ENCODE results near the gene WSCD2. TPM values are rescaled to one million over a fixed set of nuclear protein-coding genes. Genes with fewer than 3 reads are reported as not detected.

WSCD2 gene
- total and polyA plus RNA-seq, 2 of the 4 experiments (the other 2 are of a cell fraction), result not detected

DNA sequence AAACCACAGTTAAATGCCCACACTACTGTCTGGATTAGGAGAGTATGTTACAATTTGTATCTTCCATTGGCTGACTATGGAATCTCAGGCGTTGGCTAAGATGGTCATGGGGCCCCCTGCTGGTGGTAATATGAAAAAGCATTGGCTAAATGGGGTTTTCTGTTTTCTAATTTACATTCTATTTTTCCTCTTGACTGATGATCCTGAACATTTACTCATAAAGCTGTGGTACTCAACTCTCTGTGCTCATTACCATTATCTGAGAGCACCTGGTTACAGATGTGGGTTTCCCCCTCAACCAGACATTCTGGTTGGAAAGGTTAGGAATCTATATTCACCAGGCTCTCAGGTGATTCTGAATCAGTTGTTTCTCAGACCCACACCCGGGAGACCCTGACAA is 64.8 kb downstream of the WSCD2 start:
- Histone ChIP-seq H3K9me1 (ENCODE audit: insufficient read depth, low read length) (no peaks in the 10 kb centered on the region), H2BK5ac (ENCODE audit: low read depth, low read length, poor library complexity, severe bottlenecking) (no peak overlapping the region), H2AK5ac (ENCODE audit: low read depth, low read length) (no peak overlapping the region), H3K27me3 (ENCODE audit: control insufficient read depth, insufficient read depth, low read length) (no peaks in the 10 kb centered on the region), H2BK120ac (ENCODE audit: low read depth, low read length) (no peak overlapping the region), H4K91ac (ENCODE audit: insufficient read depth, low read depth, low read length) (no peak overlapping the region), H2BK20ac (ENCODE audit: low read depth, low read length) (no peak overlapping the region), H4K20me1 (ENCODE audit: insufficient read depth, low read length) (no peaks in the 10 kb centered on the region), H3K9ac (ENCODE audit: low read depth, low read length) (no peak overlapping the region), H2AK9ac (replicated peaks; ENCODE audit: low read depth, low read length, poor library complexity) (no peak overlapping the region), H3K4me1 (ENCODE audit: control insufficient read depth, insufficient read depth, low read length) (no peaks in the 10 kb centered on the region), H3K14ac (replicated peaks; ENCODE audit: low read depth, low read length) (no peak overlapping the region), H3K27ac (ENCODE audit: insufficient read depth, low read length) (no peak overlapping the region), H2AFZ (replicated peaks; ENCODE audit: low read length, poor library complexity) (no peak overlapping the region), H3K4me2 (ENCODE audit: low read depth, low read length) (no peak overlapping the region), H3K4me3 (ENCODE audit: insufficient read depth, low read depth, low read length) (no peak overlapping the region), H4K5ac (ENCODE audit: low read depth, low read length) (no peak overlapping the region), H3K18ac (ENCODE audit: low read depth, low read length) (no peak overlapping the region), H4K8ac (ENCODE audit: low read depth in 2 of 2, low read length in 2 of 2) (no peak overlapping the region), H3K23ac (ENCODE audit: low read depth, low read length) (no peak overlapping the region), H3K9me3 (ENCODE audit: control insufficient read depth, insufficient read depth, low read length) (no peaks in the 10 kb centered on the region), H3K36me3 (ENCODE audit: control insufficient read depth, insufficient read depth, low read length) (no peaks in the 10 kb centered on the region), H3K56ac (ENCODE audit: extremely low read depth, insufficient read depth, low read length) (no peak overlapping the region), H2BK15ac (ENCODE audit: low read depth, low read length) (no peak overlapping the region), H3K79me1 (ENCODE audit: low read depth in 1 of 2, low read length in 2 of 2) (no peaks in the 10 kb centered on the region), H3K4ac (ENCODE audit: low read depth, low read length) (no peak overlapping the region)
- no TSS peak for BruUV-seq (replicated peaks)
- ATAC-seq (ENCODE audit: low read depth), result no peak
- WGBS, 2 experiments (ENCODE audit: extremely low coverage in 2 of 2, insufficient read length in 1 of 2), result no CpG with 5 or more reads among the region's 2 CpGs
- CTCF ChIA-PET, result no interaction called here
- intact Hi-C loops (cut with micrococcal nuclease), result loop anchor here (2.0 kb wide), 1 partner anchor 517 kb away; no protein-coding TSS in a partner anchor
- in situ Hi-C loops (cut with MboI; ENCODE audit: low sequenced_read_pairs), result no loop called here
- DNase-seq, result peak; percentile 3
- dilution Hi-C loops (cut with HindIII; ENCODE audit: low sequenced_read_pairs, unreplicated experiment), result no loop called here
- POLR2A ChIA-PET (ENCODE audit: unreplicated experiment), result no interaction called here
- TF ChIP-seq CHD1 (IDR thresholded peaks at IDR 0.05; ENCODE audit: low read depth, low read length) (no peak), SMC3 (IDR thresholded peaks at IDR 0.05; ENCODE audit: low read depth, low read length) (peak; percentile 34; the same call in 1 of the 2 replicates), NFE2L2 (IDR thresholded peaks at IDR 0.05; ENCODE audit: low read depth, low read length) (no peak), RAD21 (IDR thresholded peaks at IDR 0.05; ENCODE audit: low read length) (peak; percentile 40)
- TF ChIP-seq, protein P1, sequence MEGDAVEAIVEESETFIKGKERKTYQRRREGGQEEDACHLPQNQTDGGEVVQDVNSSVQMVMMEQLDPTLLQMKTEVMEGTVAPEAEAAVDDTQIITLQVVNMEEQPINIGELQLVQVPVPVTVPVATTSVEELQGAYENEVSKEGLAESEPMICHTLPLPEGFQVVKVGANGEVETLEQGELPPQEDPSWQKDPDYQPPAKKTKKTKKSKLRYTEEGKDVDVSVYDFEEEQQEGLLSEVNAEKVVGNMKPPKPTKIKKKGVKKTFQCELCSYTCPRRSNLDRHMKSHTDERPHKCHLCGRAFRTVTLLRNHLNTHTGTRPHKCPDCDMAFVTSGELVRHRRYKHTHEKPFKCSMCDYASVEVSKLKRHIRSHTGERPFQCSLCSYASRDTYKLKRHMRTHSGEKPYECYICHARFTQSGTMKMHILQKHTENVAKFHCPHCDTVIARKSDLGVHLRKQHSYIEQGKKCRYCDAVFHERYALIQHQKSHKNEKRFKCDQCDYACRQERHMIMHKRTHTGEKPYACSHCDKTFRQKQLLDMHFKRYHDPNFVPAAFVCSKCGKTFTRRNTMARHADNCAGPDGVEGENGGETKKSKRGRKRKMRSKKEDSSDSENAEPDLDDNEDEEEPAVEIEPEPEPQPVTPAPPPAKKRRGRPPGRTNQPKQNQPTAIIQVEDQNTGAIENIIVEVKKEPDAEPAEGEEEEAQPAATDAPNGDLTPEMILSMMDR (conservative IDR thresholded peaks at IDR 0.05; ENCODE audit: low read depth, low read length), result peak; percentile 50

All from IMR-90 (cell line).